ENCODE measurements around the gene PLCB4.
A peak's percentile ranks its signal among the peaks of the same experiment; 100 is the strongest.

PLCB4 gene

GRCh38 chr20:9109566-9109965, 40.7 kb downstream of the PLCB4 start:
- no peak for DNase-seq

GRCh38 chr20:9110365-9110764, 41.5 kb downstream of the PLCB4 start:
- DNase-seq, result no peak

GRCh38 chr20:9110916-9111432, 42.1 kb downstream of the PLCB4 start:
- no peak for DNase-seq

DNA sequence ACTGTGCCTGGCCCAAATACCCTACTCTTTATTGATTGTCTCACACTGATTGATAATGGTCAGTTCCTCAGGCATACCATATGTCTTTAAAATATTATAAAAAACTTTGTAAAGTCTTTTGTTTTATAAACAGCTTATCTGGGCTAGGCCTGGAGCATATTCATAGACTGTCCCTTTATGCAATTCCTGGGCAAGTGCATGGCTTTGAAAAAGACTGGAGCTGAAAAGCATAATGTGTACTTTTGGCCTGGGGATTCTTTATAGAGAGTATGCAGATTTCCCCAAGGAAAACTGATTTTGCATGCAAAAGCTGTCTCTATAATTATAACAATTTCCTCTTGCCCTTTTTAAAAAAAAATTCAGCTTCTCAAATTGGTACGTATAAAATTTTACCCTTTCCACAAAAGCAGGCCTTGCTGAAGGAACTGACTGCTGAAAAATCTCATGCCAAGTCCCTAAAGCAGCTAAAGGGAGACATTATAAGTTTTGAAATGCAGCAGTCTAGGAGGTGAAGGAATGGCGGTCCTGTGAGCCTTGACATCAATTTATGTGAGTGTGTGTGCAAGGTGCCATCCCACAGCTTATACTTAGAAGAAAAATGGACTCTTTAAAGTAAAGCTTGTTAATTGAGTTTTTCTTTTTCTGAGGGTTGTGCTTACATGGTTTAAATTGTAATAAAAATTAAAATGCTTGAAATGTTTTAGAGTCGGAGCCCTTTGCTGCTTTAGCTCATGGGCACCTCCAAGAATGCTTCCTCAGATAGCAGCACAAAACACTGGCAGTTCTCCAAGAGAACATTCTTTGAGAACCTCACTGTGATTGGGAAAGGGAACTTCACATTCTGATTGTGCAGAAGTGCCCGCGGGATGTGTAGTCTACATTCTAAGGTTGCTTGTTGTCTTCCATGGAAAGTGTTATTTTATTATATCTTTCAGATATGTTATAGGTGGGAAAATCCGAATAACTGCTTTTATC, 43.9 kb downstream of the PLCB4 start:
- DNase-seq, result peak; percentile 76

GRCh38 chr20:9114709-9115108, 45.8 kb downstream of the PLCB4 start:
- no peak for DNase-seq

DNA sequence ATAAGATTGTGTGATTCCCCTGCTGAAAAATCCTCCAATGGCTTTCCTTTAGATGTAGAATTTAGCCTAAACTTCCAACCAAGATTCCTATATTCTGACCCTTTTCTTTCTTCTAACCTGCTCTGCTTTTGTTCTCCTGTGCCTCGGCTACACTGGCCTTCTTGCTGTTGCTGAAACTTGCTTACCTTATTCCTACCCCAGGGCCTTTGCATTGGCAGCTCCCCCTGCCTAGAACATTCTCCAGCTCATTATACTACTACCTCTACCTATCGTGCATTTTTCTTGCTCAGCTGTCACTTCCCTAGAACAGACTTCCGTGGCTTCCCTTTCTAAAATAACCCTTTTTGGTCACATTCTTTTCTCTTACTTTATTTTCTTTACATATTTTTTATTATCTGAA, 48.7 kb downstream of the PLCB4 start:
- no peak for DNase-seq

DNA sequence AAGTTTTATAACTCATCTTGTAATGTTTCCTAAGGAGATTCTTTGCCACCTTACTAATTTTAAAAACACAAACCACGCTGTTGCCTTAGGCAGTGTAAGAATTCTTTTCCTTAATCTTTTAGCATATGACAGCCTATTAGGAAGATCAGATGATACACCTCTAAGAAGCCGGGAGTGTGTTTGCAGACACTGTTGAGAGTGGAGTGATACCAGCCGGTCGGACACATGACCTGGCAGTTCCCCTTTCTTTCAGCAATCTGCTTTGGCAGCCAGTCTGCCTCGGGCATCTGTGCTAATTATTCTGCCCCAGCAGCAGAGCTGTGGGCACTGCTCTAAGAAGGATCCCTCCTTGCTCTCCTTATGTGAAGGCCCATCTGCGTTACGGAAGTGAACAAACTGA, 50.9 kb downstream of the PLCB4 start:
- DNase-seq, result no peak

- no peak for DNase-seq
Observed at GRCh38 chr20:9121211-9121610, 52.3 kb downstream of the PLCB4 start.

DNA sequence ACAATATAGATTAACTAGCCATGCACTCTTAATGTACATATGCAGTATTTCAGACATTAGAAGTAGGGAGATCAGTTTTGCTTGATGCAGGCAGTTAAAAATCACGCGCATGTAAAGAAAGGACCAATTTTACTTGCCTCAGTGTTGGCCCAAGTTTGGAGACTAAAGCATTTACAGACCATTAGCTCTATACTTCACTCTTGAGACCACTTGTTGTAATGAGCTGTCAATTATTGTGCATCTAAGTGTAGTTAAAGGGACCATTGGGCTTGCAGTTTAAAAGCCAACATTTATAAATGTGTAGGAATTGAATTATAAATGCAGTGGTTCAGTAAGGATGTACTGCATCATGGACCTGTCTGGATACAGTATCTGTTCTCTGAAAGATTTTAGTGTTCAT, 53.7 kb downstream of the PLCB4 start:
- DNase-seq, result no peak

DNA sequence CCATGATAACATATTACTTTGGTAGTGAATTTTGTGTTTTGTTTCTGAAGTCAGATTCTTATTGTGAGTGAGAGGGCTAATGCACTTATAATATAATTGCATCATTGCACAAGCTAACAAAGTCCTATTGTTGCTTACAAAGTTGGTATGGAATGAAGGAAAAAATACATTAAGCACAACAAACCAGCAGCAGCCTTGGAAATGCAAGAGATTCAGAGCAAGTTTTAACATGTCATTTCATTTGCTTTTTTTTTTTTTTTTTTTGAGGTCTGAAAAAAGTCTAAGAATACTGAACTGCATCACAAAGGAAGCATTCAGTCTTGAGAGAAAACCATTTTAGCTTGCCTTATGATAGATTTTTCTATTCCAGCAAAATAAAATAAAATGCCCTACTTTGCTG, 57.6 kb downstream of the PLCB4 start:
- DNase-seq, result no peak

DNA sequence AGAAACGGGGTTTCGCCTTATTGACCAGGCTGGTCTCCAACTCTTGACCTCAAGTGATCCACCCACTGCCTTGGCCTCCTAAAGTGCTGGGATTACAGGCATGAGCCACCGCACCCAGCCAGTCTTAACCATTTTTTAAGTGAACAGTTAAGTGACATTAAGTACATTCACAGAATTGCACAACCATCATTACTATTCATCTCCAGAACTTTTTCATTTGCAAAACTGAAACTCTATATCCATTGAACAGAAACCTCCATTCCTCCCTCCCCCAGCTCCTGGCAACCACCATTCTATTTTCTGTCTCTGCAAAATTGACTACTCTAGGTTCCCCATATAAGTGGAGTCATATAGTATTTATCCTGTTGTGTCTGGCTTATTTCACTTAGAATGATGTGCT, 59.7 kb downstream of the PLCB4 start:
- no peak for DNase-seq

- no peak for DNase-seq
Observed at GRCh38 chr20:9129756-9130155, 60.9 kb downstream of the PLCB4 start.

- no peak for DNase-seq
Observed at GRCh38 chr20:9130521-9130920, 61.6 kb downstream of the PLCB4 start.

DNA sequence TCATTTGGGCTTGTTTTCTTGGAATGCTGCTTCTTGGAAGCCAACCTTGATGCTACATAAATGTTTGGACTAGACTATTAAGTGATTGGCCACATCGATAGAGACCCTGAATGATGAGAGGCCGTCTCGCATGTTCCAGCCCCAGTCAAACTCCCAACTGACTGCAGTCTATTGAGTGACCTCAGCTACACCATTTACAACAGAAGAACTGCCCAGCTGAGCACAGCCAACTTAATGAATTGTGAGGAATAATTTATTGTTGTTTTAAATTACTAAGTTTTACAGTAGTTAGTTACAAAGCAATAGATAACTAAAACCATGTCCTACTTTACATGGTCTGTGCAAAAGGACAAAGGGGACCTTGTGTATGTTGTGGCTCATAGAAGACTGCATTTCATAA, 63.0 kb downstream of the PLCB4 start:
- no peak for DNase-seq

DNA sequence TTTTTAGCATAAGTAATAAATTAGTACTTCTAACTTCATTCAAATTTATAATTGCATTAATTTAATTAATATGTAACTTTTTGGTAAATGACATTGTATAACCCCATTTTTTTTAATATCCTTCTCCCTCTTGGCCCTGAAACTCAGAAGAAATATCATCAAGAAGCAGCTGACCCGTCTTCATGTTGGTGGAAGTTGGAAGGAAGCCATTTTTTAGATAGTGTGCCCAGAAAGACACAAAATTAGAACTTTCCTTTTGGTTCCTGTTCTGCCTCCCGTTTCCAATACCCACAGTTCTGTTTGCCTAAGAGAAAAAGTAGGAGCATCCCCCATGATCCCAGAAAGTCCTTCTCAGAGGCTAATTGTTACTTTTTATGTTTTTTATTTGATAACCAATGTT, 65.5 kb downstream of the PLCB4 start:
- DNase-seq, result no peak

- DNase-seq, result no peak
Observed at GRCh38 chr20:9136114-9136513, 67.2 kb downstream of the PLCB4 start.

DNA sequence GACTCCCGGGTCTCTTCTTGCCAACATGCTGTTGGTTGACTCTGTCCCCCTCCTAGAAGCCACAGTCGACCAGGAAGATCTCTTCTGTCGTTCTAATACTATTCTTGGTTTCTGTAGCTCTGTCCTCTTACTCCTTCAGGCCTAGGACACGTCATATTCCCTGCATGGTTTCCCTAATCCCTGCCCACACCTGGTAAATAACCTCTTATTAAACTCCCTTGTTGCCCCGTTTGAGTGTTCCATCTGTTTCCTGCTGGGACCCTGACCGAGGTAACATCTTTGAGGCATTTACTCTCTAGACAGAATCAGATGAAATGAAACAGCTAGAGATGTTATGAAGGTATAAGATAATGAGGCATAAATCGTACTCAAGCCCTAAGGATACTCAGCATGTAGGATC, 68.1 kb downstream of the PLCB4 start:
- DNase-seq, result no peak

DNA sequence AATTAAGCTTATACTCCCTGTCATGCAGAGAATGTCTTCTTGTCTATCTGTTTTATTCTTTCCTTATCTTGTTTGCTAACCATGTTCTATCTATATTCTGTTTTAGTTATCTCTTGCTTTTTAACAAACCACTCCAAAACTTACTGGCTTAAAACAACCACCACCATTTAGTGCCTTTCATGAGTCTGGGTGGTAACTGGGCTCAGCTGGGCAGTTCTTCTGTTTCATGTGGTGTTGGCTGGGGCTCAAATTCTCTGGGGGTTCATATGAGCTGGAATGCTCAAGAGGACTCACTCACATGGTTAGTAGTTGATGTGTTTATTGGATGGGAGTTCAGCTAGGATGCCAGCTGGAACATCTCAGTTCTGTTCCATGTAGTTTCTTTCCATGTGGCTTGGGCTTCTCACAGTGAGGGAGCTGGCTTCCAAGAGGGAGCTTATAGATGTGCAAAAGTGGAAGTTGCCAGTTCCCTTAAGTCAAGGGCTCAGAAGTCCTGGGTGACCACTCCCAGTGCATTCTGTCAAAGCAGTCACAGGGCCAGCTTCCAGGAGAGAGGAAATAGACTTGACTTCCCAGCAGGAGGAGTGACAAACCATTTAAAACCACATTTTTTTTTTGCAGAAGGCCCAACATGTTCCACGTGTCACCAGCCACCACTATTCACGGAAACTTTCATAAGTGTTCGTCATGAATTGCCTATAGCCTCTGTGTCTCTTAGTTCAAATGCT, 70.4 kb downstream of the PLCB4 start:
- DNase-seq, result no peak

GRCh38 chr20:9140162-9140760, 71.4 kb downstream of the PLCB4 start:
- no peak for DNase-seq

GRCh38 chr20:9141070-9141469, 72.2 kb downstream of the PLCB4 start:
- DNase-seq, result no peak

DNA sequence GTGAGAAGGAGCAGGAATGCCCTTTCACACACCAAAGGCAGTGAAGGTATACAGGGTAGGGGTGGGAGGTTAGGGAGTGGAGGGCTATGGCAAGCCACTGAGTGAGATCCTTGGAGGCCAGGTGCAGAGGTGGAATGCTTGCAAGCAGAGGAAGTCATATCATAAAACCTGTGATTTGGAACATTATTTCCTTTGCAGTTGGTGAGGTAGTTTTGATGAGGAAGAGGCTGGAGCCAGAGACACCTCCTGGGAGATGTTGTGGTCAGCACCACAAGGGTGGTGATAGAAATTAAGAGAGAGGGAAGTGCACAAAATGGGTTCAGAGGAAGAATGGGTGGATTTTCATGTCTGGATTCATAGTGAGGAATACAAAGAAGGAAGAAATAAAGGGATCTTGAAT, 73.0 kb downstream of the PLCB4 start:
- no peak for DNase-seq

GRCh38 chr20:9142809-9143208, 73.9 kb downstream of the PLCB4 start:
- no peak for DNase-seq

DNA sequence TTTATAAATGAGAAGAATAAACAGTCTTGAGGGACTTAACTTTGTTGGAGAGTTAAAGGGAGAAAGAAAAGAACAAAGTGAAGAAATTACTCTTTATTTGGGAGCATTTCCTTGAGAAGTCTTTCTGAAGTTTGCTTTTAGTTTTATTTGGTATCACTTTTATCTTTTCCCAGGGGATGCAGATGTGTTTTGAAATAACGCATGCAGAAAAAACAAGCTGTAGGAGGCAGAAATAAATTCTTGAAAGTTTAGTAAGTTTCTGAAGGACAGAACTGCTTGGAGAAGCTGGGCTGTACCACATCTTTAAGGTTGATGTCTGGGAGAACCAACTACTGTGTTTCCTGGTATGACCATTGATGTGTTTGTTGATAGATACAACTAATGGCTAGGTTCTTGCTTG, 75.0 kb downstream of the PLCB4 start:
- no peak for DNase-seq

GRCh38 chr20:9144643-9145042, 75.8 kb downstream of the PLCB4 start:
- DNase-seq, result no peak
